HepG2 (cell line): Measurements from ENCODE around the gene RNU6-1. TPM values are rescaled to one million over a fixed set of nuclear protein-coding genes. Genes with fewer than 3 reads are reported as not detected.

Experiments
- ATAC-seq: fragments of 200-7000 bp; cut with Tn5 transposase; 3 replicates; pipeline ENCODE4 v1.9.1; 2020; ENCODE audit warnings: mild to moderate bottlenecking, moderate library complexity
- BruUV-seq: library from RNA; stranded (reverse); fragments of 400-500 nt; replicated peaks from 2 replicates; lab custom pipeline; 2021; lab: Mats Ljungman, UMichigan
- CTCF ChIA-PET: fragments of 300-600 bp; formaldehyde crosslinking; extraction: SDS; loops from one replicate; lab custom pipeline; 2021; ENCODE audit warnings: low total read pairs, inconsistent platforms, low intra/inter-chr PET ratio; lab: Yijun Ruan, JAX
- POLR2A ChIA-PET: fragments of 350-600 bp; sonication (Branson Sonifier 250); formaldehyde crosslinking; loops from one replicate; lab custom pipeline; 2020; ENCODE audit warnings: antibody characterized with exemption, inconsistent platforms; lab: Yijun Ruan, JAX
- DNase-seq: peaks from one replicate; pipeline ENCODE4 v3.0.0-alpha.2; 2015; ENCODE audit warnings: low spot score
- FAIRE-seq: peaks from 3 replicates; lab custom pipeline; 2011; peaks lifted over from hg19 to GRCh38; lab: Jason Lieb, UNC
- H2AFZ ChIP-seq: one replicate; pipeline ENCODE4 v1.6.1; 2011; ENCODE audit warnings: low read length, inconsistent platforms
- H3K27ac ChIP-seq: fragments of 300-600 bp; 3 replicates; pipeline ENCODE4 v1.8.0; 2011; ENCODE audit warnings: mixed run types, mild to moderate bottlenecking, mixed read lengths, low read length, inconsistent platforms; ENCODE audit not compliant: insufficient read depth; ENCODE audit errors: extremely low read length
- H3K27me3 ChIP-seq, 2 experiments: fragments of 200-600 bp in 1 of 2; 2 replicates in 1 of 2; 3 replicates in 1 of 2; pipeline versions ENCODE4 v1.6.0 to v1.8.0; 2011; ENCODE audit warnings: low read length in 2 of 2, mild to moderate bottlenecking in 2 of 2, moderate library complexity in 2 of 2, inconsistent platforms in 1 of 2; ENCODE audit not compliant: insufficient read depth in 2 of 2, control insufficient read depth in 1 of 2
- H3K36me3 ChIP-seq, 2 experiments: fragments of 200-600 bp in 1 of 2; replicated peaks in 1 of 2; 2 replicates in 1 of 2; 3 replicates in 1 of 2; pipeline versions ENCODE4 v1.5.1 to v1.8.0; 2011; ENCODE audit warnings: low read length in 2 of 2, inconsistent platforms in 1 of 2; ENCODE audit not compliant: insufficient read depth in 2 of 2, control insufficient read depth in 1 of 2
- H3K4me1 ChIP-seq: 2 replicates; pipeline ENCODE4 v1.5.1; 2012; ENCODE audit warnings: low read length, inconsistent platforms; ENCODE audit not compliant: insufficient read depth
- H3K4me2 ChIP-seq: 2 replicates; pipeline ENCODE4 v1.6.0; 2011; ENCODE audit warnings: low read depth, low read length, inconsistent platforms
- H3K4me3 ChIP-seq, 3 experiments: fragments of 200-600 bp in 1 of 3; sonication (generic), shearing (Covaris generic) in 1 of 3; replicated peaks in 1 of 3; 2 replicates each; pipeline ENCODE4 v1.5.1; 2011 to 2016; ENCODE audit warnings: low read length in 3 of 3, inconsistent platforms in 2 of 3, low read depth in 2 of 3, mild to moderate bottlenecking in 2 of 3, control low read depth in 1 of 3, mixed read lengths in 1 of 3; ENCODE audit not compliant: insufficient read depth in 1 of 3
- H3K79me2 ChIP-seq: one replicate; pipeline ENCODE4 v1.6.1; 2011; ENCODE audit warnings: low read length, inconsistent platforms; ENCODE audit not compliant: insufficient read depth
- H3K9ac ChIP-seq: 2 replicates; pipeline ENCODE4 v1.6.0; 2011; ENCODE audit warnings: mild to moderate bottlenecking, low read depth, low read length, inconsistent platforms; ENCODE audit not compliant: insufficient read depth
- H3K9me3 ChIP-seq: 2 replicates; pipeline ENCODE4 v1.5.1; 2012; ENCODE audit warnings: mild to moderate bottlenecking, low read length
- H4K20me1 ChIP-seq: 2 replicates; pipeline ENCODE4 v1.6.0; 2011; ENCODE audit warnings: inconsistent platforms, mild to moderate bottlenecking, low read length, moderate library complexity; ENCODE audit not compliant: insufficient read depth
- AKAP8 ChIP-seq: sonication (generic); formaldehyde crosslinking; IDR thresholded peaks from 2 replicates; pipeline ENCODE4 v1.5.1; 2020; ENCODE audit warnings: mild to moderate bottlenecking, missing genetic modification reagents
- EZH2 ChIP-seq: conservative IDR thresholded peaks from 2 replicates; pipeline ENCODE4 v1.6.1; 2012; ENCODE audit warnings: mild to moderate bottlenecking, low read depth, low read length, moderate library complexity
- GPN1 ChIP-seq: sonication (generic); formaldehyde crosslinking; IDR thresholded peaks from 2 replicates; pipeline ENCODE4 v1.5.1; 2020; ENCODE audit warnings: missing genetic modification reagents, borderline replicate concordance
- KMT2A ChIP-seq: sonication (generic); formaldehyde crosslinking; IDR thresholded peaks from 2 replicates; pipeline ENCODE4 v1.4.0; 2020; ENCODE audit warnings: missing genetic modification reagents
- MTA3 ChIP-seq: sonication (generic); formaldehyde crosslinking; IDR thresholded peaks from 2 replicates; pipeline ENCODE4 v1.4.0; 2020; ENCODE audit warnings: missing genetic modification reagents
- NR2F2 ChIP-seq: IDR thresholded peaks from 2 replicates; pipeline ENCODE4 v1.6.1; 2012; ENCODE audit warnings: low read depth, inconsistent platforms, borderline replicate concordance
- SP1 ChIP-seq, 2 experiments: fragments of 450-650 bp in 1 of 2; sonication (generic) in 1 of 2; formaldehyde crosslinking in 1 of 2; IDR thresholded peaks; 2 replicates each; pipeline versions ENCODE4 v1.4.0 to v1.6.1; 2016 to 2020; ENCODE audit warnings: missing genetic modification reagents in 1 of 2
- ZNF121 ChIP-seq: sonication (generic); formaldehyde crosslinking; IDR thresholded peaks from 2 replicates; pipeline ENCODE4 v1.5.0; 2020; ENCODE audit warnings: mild to moderate bottlenecking, missing genetic modification reagents
- ZNF30 ChIP-seq: sonication (generic); formaldehyde crosslinking; IDR thresholded peaks from 2 replicates; pipeline ENCODE4 v1.5.0; 2020; ENCODE audit warnings: mild to moderate bottlenecking, missing genetic modification reagents
- ZNF7 ChIP-seq: IDR thresholded peaks from 2 replicates; pipeline ENCODE4 v1.6.1; 2016; ENCODE audit warnings: missing biosample characterization, missing genetic modification reagents
- ZNF768 ChIP-seq: sonication (generic); formaldehyde crosslinking; IDR thresholded peaks from 2 replicates; pipeline ENCODE4 v1.4.0; 2020; ENCODE audit warnings: missing genetic modification reagents
- WGBS: methylation state at CpG from one replicate; pipeline ENCODE4 v1.1.6; 2017; ENCODE audit warnings: low lambda C conversion rate; 5-methylcytosine and 5-hydroxymethylcytosine counted together
- in situ Hi-C: cut with HindIII; loops from 2 replicates; pipeline ENCODE4 v1.10.0; 2017; ENCODE audit warnings: low pct_unique_long_range_greater_than_20kb; ENCODE audit not compliant: extremely low pct_ligation_motif_present
- intact Hi-C: fragments of 100-400 bp; cut with micrococcal nuclease; formaldehyde crosslinking; loops from one replicate; pipeline ENCODE4 v1.10.0; 2022; ENCODE audit not compliant: unreplicated experiment
- polyA plus RNA-seq, 8 experiments: library from polyadenylated mRNA; depleted of rRNA in 3 of 8; stranded (reverse) in 7 of 8; unstranded in 1 of 8; fragments of >200 nt; fragmentation: Illumina TruSeq in 4 of 8; extraction: Trizol in 4 of 8; gene quantifications; 2 replicates each; pipeline versions ENCODE4 v1.2.1 to v1.2.3, GENCODE V29; 2011 to 2016; ENCODE audit warnings: low read depth in 4 of 8, missing spikeins in 1 of 8, mixed read lengths in 1 of 8; ENCODE audit not compliant: insufficient read depth in 1 of 8
- total RNA-seq, 5 experiments: library from RNA; depleted of rRNA; stranded (reverse); fragments of >200 nt; fragmentation: Illumina TruSeq; extraction: Trizol; gene quantifications; 2 replicates each; pipeline ENCODE4 v1.2.3, GENCODE V29; 2016; ENCODE audit warnings: low read depth in 1 of 5
- TF ChIP-seq, protein P1 (sequence below): sonication (generic); formaldehyde crosslinking; IDR thresholded peaks from 2 replicates; pipeline ENCODE4 v1.4.0; 2020; ENCODE audit warnings: missing genetic modification reagents
- TF ChIP-seq, protein P2 (sequence below): sonication (generic); formaldehyde crosslinking; IDR thresholded peaks from 2 replicates; pipeline ENCODE4 v1.4.0; 2020; ENCODE audit warnings: mild to moderate bottlenecking, missing genetic modification reagents
- TF ChIP-seq, protein P3 (sequence below): sonication (generic); formaldehyde crosslinking; IDR thresholded peaks from 2 replicates; pipeline ENCODE4 v1.5.1; 2020; ENCODE audit warnings: missing genetic modification reagents, mild to moderate bottlenecking, borderline replicate concordance
- TF ChIP-seq, protein P4 (sequence below): sonication (generic); formaldehyde crosslinking; IDR thresholded peaks from 2 replicates; pipeline ENCODE4 v1.8.0; 2022; ENCODE audit warnings: mild to moderate bottlenecking, missing genetic modification reagents, moderate library complexity
- TF ChIP-seq, protein P5 (sequence below): sonication (generic); formaldehyde crosslinking; IDR thresholded peaks from 2 replicates; pipeline ENCODE4 v1.4.0; 2020; ENCODE audit warnings: missing genetic modification reagents, borderline replicate concordance

RNU6-1 gene
- total and polyA plus RNA-seq, 2 of the 13 experiments (the other 11 are each of a cell fraction or from before 2014, with no cell fraction given): under 0.01 TPM; not detected in 1

DNA sequence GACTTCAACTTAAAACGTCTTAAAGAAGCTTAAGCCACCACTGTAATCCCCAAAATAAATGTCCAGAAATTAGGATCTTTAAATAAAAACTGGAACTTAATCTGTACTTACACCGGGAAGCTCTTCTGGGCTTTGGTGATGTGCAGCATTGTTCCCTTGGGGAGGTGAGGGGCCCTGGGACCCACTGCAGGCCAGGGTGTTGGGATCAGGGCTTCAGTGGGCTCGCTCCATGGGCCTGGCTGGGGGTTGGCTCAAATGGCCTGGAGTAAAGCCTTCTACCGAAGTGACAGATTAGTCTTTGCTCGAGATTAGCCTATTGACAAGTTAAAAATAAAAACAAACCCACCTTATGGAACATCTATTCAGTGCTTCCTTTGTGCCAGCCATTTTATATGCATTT is 6.1 kb upstream of the RNU6-1 start:
- H2AFZ ChIP-seq: no peak overlapping the region
- DNase-seq (no peak), FAIRE-seq (no peak), ATAC-seq (no peak)
- intact Hi-C loops: no loop called here
- no peak overlapping the region for H3K9ac ChIP-seq
- WGBS: 69% methylated on average over 5 of the region's 5 CpGs
- no TSS peak for BruUV-seq
- H3K79me2 ChIP-seq: no peaks in the 10 kb centered on the region
- in situ Hi-C loops: no loop called here
- H3K27ac ChIP-seq: no peak overlapping the region
- H4K20me1 ChIP-seq: no peaks in the 10 kb centered on the region
- no peak overlapping the region for H3K4me2 ChIP-seq
- CTCF ChIA-PET: no interaction called here
- H3K9me3 ChIP-seq: no peaks in the 10 kb centered on the region
- H3K4me1 ChIP-seq: peaks cover 55% of the 10 kb centered on the region
- no peaks in the 10 kb centered on the region for H3K27me3 ChIP-seq
- H3K36me3 ChIP-seq: no peaks in the 10 kb centered on the region
- H3K4me3 ChIP-seq: no peak overlapping the region
- TF ChIP-seq, protein P1, sequence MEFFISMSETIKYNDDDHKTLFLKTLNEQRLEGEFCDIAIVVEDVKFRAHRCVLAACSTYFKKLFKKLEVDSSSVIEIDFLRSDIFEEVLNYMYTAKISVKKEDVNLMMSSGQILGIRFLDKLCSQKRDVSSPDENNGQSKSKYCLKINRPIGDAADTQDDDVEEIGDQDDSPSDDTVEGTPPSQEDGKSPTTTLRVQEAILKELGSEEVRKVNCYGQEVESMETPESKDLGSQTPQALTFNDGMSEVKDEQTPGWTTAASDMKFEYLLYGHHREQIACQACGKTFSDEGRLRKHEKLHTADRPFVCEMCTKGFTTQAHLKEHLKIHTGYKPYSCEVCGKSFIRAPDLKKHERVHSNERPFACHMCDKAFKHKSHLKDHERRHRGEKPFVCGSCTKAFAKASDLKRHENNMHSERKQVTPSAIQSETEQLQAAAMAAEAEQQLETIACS (CRISPR knock-in tag): no peak
- TF ChIP-seq ZNF768 (CRISPR knock-in tag): no peak
- no peak for TF ChIP-seq MTA3 (CRISPR knock-in tag)
- TF ChIP-seq, protein P2, sequence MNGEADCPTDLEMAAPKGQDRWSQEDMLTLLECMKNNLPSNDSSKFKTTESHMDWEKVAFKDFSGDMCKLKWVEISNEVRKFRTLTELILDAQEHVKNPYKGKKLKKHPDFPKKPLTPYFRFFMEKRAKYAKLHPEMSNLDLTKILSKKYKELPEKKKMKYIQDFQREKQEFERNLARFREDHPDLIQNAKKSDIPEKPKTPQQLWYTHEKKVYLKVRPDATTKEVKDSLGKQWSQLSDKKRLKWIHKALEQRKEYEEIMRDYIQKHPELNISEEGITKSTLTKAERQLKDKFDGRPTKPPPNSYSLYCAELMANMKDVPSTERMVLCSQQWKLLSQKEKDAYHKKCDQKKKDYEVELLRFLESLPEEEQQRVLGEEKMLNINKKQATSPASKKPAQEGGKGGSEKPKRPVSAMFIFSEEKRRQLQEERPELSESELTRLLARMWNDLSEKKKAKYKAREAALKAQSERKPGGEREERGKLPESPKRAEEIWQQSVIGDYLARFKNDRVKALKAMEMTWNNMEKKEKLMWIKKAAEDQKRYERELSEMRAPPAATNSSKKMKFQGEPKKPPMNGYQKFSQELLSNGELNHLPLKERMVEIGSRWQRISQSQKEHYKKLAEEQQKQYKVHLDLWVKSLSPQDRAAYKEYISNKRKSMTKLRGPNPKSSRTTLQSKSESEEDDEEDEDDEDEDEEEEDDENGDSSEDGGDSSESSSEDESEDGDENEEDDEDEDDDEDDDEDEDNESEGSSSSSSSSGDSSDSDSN (CRISPR knock-in tag): no peak
- TF ChIP-seq ZNF121: no peak
- no peak for TF ChIP-seq GPN1 (CRISPR knock-in tag)
- TF ChIP-seq AKAP8 (CRISPR knock-in tag): no peak
- TF ChIP-seq ZNF30 (CRISPR knock-in tag): no peak
- no peak for TF ChIP-seq KMT2A
- no peak for TF ChIP-seq SP1 (IDR thresholded peaks at IDR 0.05)
- no peak for TF ChIP-seq SP1 (CRISPR knock-in tag; IDR thresholded peaks at IDR 0.05)
- TF ChIP-seq NR2F2: no peak
- TF ChIP-seq, protein P3, sequence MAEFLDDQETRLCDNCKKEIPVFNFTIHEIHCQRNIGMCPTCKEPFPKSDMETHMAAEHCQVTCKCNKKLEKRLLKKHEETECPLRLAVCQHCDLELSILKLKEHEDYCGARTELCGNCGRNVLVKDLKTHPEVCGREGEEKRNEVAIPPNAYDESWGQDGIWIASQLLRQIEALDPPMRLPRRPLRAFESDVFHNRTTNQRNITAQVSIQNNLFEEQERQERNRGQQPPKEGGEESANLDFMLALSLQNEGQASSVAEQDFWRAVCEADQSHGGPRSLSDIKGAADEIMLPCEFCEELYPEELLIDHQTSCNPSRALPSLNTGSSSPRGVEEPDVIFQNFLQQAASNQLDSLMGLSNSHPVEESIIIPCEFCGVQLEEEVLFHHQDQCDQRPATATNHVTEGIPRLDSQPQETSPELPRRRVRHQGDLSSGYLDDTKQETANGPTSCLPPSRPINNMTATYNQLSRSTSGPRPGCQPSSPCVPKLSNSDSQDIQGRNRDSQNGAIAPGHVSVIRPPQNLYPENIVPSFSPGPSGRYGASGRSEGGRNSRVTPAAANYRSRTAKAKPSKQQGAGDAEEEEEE: no peak
- no peak for TF ChIP-seq EZH2
- no peak for TF ChIP-seq ZNF7 (CRISPR knock-in tag)
- TF ChIP-seq, protein P4, sequence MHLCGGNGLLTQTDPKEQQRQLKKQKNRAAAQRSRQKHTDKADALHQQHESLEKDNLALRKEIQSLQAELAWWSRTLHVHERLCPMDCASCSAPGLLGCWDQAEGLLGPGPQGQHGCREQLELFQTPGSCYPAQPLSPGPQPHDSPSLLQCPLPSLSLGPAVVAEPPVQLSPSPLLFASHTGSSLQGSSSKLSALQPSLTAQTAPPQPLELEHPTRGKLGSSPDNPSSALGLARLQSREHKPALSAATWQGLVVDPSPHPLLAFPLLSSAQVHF (CRISPR knock-in tag): no peak
- TF ChIP-seq, protein P5, sequence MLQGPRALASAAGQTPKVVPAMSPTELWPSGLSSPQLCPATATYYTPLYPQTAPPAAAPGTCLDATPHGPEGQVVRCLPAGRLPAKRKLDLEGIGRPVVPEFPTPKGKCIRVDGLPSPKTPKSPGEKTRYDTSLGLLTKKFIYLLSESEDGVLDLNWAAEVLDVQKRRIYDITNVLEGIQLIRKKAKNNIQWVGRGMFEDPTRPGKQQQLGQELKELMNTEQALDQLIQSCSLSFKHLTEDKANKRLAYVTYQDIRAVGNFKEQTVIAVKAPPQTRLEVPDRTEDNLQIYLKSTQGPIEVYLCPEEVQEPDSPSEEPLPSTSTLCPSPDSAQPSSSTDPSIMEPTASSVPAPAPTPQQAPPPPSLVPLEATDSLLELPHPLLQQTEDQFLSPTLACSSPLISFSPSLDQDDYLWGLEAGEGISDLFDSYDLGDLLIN (CRISPR knock-in tag): no peak
- POLR2A ChIA-PET: no interaction called here
